Adrenal gland (tissue), 5 donors: ENCODE data around the gene TBC1D1.

Source experiments
- POLR2A ChIP-seq, 2 donors: fragments of 450-650 bp; IDR thresholded peaks; one replicate each; pipeline ENCODE4 v1.6.1; 2017; ENCODE audit warnings: antibody characterized with exemption in 2 of 2, mild to moderate bottlenecking in 2 of 2, moderate library complexity in 1 of 2
- TF ChIP-seq, protein P1 (sequence below), 6 experiments: fragments of 450-650 bp in 4 of 6; fragments of 200-600 bp in 2 of 6; sonication (generic) in 1 of 6; IDR thresholded peaks; 1 replicate in 5 of 6; 2 replicates in 1 of 6; pipeline versions ENCODE4 v1.5.1 to v1.8.0; 2016 to 2021; ENCODE audit warnings: antibody characterized with exemption in 6 of 6, mild to moderate bottlenecking in 2 of 6, moderate library complexity in 1 of 6
- donor health status: DM: no; HTN: no; CAD: no.

DNA sequence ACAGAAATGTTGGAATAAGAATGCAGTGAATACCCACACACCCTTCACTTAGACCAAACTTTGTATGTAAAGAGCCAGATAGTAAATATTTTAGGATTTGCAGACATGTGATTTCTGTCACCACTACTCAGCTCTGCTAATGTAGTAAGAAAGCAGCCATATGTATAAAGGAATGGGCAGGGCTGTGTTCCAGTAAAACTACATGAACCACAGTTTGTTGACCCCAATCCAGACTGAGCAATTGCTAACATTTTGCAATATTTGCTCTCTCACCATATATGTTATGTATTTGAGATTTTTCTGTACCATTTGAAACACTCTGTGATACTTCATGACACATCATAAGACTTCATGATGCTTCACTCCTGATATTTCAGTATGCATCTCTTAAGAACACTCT lies 32.0 kb upstream of the TBC1D1 start:
- TF ChIP-seq POLR2A (IDR thresholded peaks at IDR 0.05), result no peak
- TF ChIP-seq, protein P1, sequence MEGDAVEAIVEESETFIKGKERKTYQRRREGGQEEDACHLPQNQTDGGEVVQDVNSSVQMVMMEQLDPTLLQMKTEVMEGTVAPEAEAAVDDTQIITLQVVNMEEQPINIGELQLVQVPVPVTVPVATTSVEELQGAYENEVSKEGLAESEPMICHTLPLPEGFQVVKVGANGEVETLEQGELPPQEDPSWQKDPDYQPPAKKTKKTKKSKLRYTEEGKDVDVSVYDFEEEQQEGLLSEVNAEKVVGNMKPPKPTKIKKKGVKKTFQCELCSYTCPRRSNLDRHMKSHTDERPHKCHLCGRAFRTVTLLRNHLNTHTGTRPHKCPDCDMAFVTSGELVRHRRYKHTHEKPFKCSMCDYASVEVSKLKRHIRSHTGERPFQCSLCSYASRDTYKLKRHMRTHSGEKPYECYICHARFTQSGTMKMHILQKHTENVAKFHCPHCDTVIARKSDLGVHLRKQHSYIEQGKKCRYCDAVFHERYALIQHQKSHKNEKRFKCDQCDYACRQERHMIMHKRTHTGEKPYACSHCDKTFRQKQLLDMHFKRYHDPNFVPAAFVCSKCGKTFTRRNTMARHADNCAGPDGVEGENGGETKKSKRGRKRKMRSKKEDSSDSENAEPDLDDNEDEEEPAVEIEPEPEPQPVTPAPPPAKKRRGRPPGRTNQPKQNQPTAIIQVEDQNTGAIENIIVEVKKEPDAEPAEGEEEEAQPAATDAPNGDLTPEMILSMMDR (IDR thresholded peaks at IDR 0.05), result no peak
